ENCODE measurements around the gene SYCE1L.

Gene SYCE1L

DNA sequence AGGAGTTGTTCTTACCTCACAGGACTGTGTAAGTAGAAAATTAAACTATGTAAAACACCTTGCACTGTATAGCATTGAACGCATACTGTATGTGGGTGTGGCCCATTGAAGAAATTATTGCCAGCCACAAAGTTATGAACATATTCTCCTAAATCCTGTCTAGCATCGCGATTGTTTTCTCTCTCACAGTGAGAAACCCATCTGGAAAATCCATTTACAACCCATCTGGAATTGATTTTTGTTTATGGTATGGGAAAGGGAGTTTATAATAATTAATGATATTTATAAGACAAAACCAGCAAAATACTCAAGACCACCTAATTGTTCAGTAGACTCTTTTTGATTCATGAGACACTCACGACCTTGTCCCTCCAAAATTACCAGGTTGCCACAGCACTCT lies 30.3 kb upstream of the SYCE1L start:
- TF ChIP-seq MYC (IDR thresholded peaks at IDR 0.05; ENCODE audit: low read depth, low read length) (no peak), POLR2A (IDR thresholded peaks at IDR 0.05; ENCODE audit: extremely low read depth, insufficient read length) (no peak)
- TF ChIP-seq, protein P1, sequence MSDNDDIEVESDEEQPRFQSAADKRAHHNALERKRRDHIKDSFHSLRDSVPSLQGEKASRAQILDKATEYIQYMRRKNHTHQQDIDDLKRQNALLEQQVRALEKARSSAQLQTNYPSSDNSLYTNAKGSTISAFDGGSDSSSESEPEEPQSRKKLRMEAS (IDR thresholded peaks at IDR 0.05; ENCODE audit: low read depth, low read length), result no peak
- TF ChIP-seq, protein P2, sequence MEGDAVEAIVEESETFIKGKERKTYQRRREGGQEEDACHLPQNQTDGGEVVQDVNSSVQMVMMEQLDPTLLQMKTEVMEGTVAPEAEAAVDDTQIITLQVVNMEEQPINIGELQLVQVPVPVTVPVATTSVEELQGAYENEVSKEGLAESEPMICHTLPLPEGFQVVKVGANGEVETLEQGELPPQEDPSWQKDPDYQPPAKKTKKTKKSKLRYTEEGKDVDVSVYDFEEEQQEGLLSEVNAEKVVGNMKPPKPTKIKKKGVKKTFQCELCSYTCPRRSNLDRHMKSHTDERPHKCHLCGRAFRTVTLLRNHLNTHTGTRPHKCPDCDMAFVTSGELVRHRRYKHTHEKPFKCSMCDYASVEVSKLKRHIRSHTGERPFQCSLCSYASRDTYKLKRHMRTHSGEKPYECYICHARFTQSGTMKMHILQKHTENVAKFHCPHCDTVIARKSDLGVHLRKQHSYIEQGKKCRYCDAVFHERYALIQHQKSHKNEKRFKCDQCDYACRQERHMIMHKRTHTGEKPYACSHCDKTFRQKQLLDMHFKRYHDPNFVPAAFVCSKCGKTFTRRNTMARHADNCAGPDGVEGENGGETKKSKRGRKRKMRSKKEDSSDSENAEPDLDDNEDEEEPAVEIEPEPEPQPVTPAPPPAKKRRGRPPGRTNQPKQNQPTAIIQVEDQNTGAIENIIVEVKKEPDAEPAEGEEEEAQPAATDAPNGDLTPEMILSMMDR (IDR thresholded peaks at IDR 0.05; ENCODE audit: low read depth, low read length), result no peak
- DNase-seq (ENCODE audit: low read depth), result no peak
- H3K4me3 ChIP-seq (ENCODE audit: low read depth, low read length), result no peak overlapping the region

DNA sequence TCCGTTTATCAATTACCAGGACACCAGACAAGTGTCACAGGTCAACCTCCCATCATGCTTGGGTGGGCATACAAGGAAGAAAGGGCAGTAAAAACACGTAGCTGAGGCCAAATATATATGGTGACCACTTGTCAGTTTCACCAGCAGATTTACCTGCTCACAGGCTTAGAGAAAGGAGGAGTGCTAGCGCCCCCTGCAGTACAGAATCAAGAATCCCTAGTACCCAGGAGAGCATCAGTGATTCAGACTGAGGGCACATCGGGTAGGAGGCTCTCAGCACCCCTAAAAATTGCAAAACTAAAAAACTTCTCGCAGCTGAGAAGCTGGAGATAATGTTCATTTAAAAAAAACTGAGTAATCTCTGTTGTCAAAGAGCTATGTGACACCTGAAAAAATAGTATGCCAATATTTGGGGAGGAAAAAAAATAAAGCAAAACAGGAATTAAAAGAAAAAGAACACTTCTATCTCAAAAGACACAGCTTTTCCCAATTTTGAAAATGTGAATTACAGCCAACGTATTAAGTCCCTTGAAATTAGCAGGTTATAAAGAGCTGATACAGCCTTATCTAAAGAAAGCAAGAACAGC lies 29.5 kb upstream of the SYCE1L start:
- TF ChIP-seq POLR2A (IDR thresholded peaks at IDR 0.05; ENCODE audit: extremely low read depth, insufficient read length), result no peak
- TF ChIP-seq, protein P1 (IDR thresholded peaks at IDR 0.05; ENCODE audit: low read depth, low read length), result no peak
- TF ChIP-seq, protein P2 (IDR thresholded peaks at IDR 0.05; ENCODE audit: low read depth, low read length), result peak; percentile 90

DNA sequence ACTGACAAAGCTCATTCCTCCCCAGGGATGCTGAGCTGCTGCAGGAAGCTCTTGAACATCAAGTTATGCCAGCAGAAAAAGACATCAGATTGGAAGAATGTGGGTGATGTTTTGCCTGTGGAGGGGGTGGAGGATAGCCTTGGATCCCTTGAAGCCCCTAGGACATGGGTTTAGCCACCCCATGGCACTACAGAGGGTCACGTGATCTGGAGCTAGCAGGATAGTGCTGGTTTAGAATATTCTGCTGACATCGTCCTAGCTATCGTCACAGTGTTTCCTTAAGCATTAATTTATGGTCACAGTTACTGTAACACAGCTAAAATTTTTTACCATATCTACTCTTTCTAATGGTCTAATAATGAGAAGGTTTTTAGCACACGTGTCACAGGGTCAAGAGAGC lies 28.4 kb upstream of the SYCE1L start:
- no peak overlapping the region for H3K4me3 ChIP-seq (ENCODE audit: low read depth, low read length)
- no peak for DNase-seq (ENCODE audit: low read depth)
- TF ChIP-seq MYC (IDR thresholded peaks at IDR 0.05; ENCODE audit: low read depth, low read length) (no peak), POLR2A (IDR thresholded peaks at IDR 0.05; ENCODE audit: extremely low read depth, insufficient read length) (no peak)
- TF ChIP-seq, protein P2 (IDR thresholded peaks at IDR 0.05; ENCODE audit: low read depth, low read length), result no peak
- TF ChIP-seq, protein P1 (IDR thresholded peaks at IDR 0.05; ENCODE audit: low read depth, low read length), result no peak

More for the DNA sequence above, 29.5 kb upstream of the SYCE1L start:
- no peak overlapping the region for H3K4me3 ChIP-seq (ENCODE audit: low read depth, low read length)
- peak; percentile 72 for DNase-seq (ENCODE audit: low read depth)

DNA sequence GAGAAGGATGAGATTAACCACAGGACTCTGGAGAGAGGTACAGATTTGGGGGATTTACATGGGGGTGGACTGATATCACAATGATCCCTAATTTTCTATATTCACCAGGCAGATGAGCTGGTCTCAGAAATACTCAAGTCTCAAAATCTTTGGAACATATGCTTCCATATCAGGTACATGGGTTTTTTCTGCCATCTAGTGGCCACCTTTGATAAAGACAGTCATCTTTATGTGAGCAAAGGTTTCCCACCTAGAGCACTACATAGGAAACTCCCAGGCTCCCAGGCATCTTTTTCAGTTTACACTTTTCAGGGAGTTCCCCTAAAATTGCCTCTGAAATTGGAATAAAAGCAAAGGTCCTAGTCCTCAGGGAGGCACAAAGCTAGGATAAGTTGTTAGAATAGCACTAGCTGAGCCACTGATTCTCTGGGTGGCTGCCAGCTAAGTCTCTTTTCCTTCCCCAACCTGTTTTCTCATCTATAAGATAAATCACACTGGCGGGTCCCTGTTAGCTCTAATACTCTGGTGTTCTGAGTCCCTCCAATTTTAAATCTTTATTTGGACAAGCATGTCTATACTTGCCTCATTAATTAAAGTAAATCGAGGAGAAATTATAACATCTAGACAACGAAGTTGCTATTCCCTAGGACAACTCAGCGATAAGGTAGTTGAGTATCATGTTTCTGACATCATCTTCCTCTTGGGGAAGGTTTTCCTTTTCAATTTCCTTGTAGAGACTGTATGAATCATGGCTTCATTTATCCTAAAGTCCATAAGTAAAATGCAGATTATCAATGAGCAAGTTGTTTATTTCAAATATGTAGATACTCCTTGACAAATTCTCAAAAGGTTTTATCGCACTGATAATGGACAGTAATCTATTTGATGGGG lies 27.2 kb upstream of the SYCE1L start:
- TF ChIP-seq POLR2A (IDR thresholded peaks at IDR 0.05; ENCODE audit: extremely low read depth, insufficient read length), result no peak
- TF ChIP-seq, protein P2 (IDR thresholded peaks at IDR 0.05; ENCODE audit: low read depth, low read length), result peak; percentile 69
- TF ChIP-seq MYC (IDR thresholded peaks at IDR 0.05; ENCODE audit: low read depth, low read length), result peak; percentile 12; the same call in 1 of the 2 replicates
- TF ChIP-seq, protein P1 (IDR thresholded peaks at IDR 0.05; ENCODE audit: low read depth, low read length), result no peak
- no peak overlapping the region for H3K4me3 ChIP-seq (ENCODE audit: low read depth, low read length)
- DNase-seq (ENCODE audit: low read depth), result peak; percentile 69

DNA sequence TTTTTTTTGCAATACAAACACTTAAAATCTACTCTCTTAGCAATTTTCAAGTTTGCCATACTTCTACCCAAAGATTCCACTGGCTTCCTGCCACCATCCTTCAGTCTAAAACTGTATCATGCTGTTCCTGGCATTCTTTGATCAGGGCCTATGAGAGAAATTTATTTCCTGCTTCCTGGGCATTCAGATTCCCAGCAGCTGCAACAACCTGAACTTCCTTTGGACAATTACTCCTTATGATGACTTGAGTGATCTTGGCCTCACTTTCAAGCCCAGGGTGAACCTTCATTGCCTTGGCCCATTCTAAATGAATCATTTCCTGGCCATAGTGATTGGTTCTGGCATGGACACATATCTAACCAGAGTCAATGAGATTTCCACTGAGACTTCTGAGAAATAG lies 26.3 kb upstream of the SYCE1L start:
- TF ChIP-seq, protein P1 (IDR thresholded peaks at IDR 0.05; ENCODE audit: low read depth, low read length), result no peak
- TF ChIP-seq POLR2A (IDR thresholded peaks at IDR 0.05; ENCODE audit: extremely low read depth, insufficient read length), result no peak
- TF ChIP-seq, protein P2 (IDR thresholded peaks at IDR 0.05; ENCODE audit: low read depth, low read length), result no peak
- no peak for TF ChIP-seq MYC (IDR thresholded peaks at IDR 0.05; ENCODE audit: low read depth, low read length)
- no peak overlapping the region for H3K4me3 ChIP-seq (ENCODE audit: low read depth, low read length)
- DNase-seq (ENCODE audit: low read depth), result no peak
